HepG2 (cell line): ENCODE data around the gene CPXM2. TPM values are rescaled to one million over a fixed set of nuclear protein-coding genes. Genes with fewer than 3 reads are reported as not detected.

ENCODE experiments used
- ATAC-seq: fragments of 200-7000 bp; cut with Tn5 transposase; 3 replicates; pipeline ENCODE4 v1.9.1; 2020; ENCODE audit warnings: mild to moderate bottlenecking, moderate library complexity
- BruUV-seq: library from RNA; stranded (reverse); fragments of 400-500 nt; replicated peaks from 2 replicates; lab custom pipeline; 2021; lab: Mats Ljungman, UMichigan
- CTCF ChIA-PET: fragments of 300-600 bp; formaldehyde crosslinking; extraction: SDS; loops from one replicate; lab custom pipeline; 2021; ENCODE audit warnings: low total read pairs, inconsistent platforms, low intra/inter-chr PET ratio; lab: Yijun Ruan, JAX
- POLR2A ChIA-PET: fragments of 350-600 bp; sonication (Branson Sonifier 250); formaldehyde crosslinking; loops from one replicate; lab custom pipeline; 2020; ENCODE audit warnings: antibody characterized with exemption, inconsistent platforms; lab: Yijun Ruan, JAX
- DNase-seq: peaks from one replicate; pipeline ENCODE4 v3.0.0-alpha.2; 2015; ENCODE audit warnings: low spot score
- FAIRE-seq: peaks from 3 replicates; lab custom pipeline; 2011; peaks lifted over from hg19 to GRCh38; lab: Jason Lieb, UNC
- H2AFZ ChIP-seq: one replicate; pipeline ENCODE4 v1.6.1; 2011; ENCODE audit warnings: low read length, inconsistent platforms
- H3K27ac ChIP-seq: fragments of 300-600 bp; 3 replicates; pipeline ENCODE4 v1.8.0; 2011; ENCODE audit warnings: mixed run types, mild to moderate bottlenecking, mixed read lengths, low read length, inconsistent platforms; ENCODE audit not compliant: insufficient read depth; ENCODE audit errors: extremely low read length
- H3K27me3 ChIP-seq, 2 experiments: fragments of 200-600 bp in 1 of 2; 2 replicates in 1 of 2; 3 replicates in 1 of 2; pipeline versions ENCODE4 v1.6.0 to v1.8.0; 2011; ENCODE audit warnings: low read length in 2 of 2, mild to moderate bottlenecking in 2 of 2, moderate library complexity in 2 of 2, inconsistent platforms in 1 of 2; ENCODE audit not compliant: insufficient read depth in 2 of 2, control insufficient read depth in 1 of 2
- H3K36me3 ChIP-seq, 2 experiments: fragments of 200-600 bp in 1 of 2; replicated peaks in 1 of 2; 2 replicates in 1 of 2; 3 replicates in 1 of 2; pipeline versions ENCODE4 v1.5.1 to v1.8.0; 2011; ENCODE audit warnings: low read length in 2 of 2, inconsistent platforms in 1 of 2; ENCODE audit not compliant: insufficient read depth in 2 of 2, control insufficient read depth in 1 of 2
- H3K4me1 ChIP-seq: 2 replicates; pipeline ENCODE4 v1.5.1; 2012; ENCODE audit warnings: low read length, inconsistent platforms; ENCODE audit not compliant: insufficient read depth
- H3K4me2 ChIP-seq: 2 replicates; pipeline ENCODE4 v1.6.0; 2011; ENCODE audit warnings: low read depth, low read length, inconsistent platforms
- H3K4me3 ChIP-seq, 3 experiments: fragments of 200-600 bp in 1 of 3; sonication (generic), shearing (Covaris generic) in 1 of 3; replicated peaks in 1 of 3; 2 replicates each; pipeline ENCODE4 v1.5.1; 2011 to 2016; ENCODE audit warnings: low read length in 3 of 3, inconsistent platforms in 2 of 3, low read depth in 2 of 3, mild to moderate bottlenecking in 2 of 3, control low read depth in 1 of 3, mixed read lengths in 1 of 3; ENCODE audit not compliant: insufficient read depth in 1 of 3
- H3K79me2 ChIP-seq: one replicate; pipeline ENCODE4 v1.6.1; 2011; ENCODE audit warnings: low read length, inconsistent platforms; ENCODE audit not compliant: insufficient read depth
- H3K9ac ChIP-seq: 2 replicates; pipeline ENCODE4 v1.6.0; 2011; ENCODE audit warnings: mild to moderate bottlenecking, low read depth, low read length, inconsistent platforms; ENCODE audit not compliant: insufficient read depth
- H3K9me3 ChIP-seq: 2 replicates; pipeline ENCODE4 v1.5.1; 2012; ENCODE audit warnings: mild to moderate bottlenecking, low read length
- H4K20me1 ChIP-seq: 2 replicates; pipeline ENCODE4 v1.6.0; 2011; ENCODE audit warnings: inconsistent platforms, mild to moderate bottlenecking, low read length, moderate library complexity; ENCODE audit not compliant: insufficient read depth
- ARHGAP35 ChIP-seq: sonication (generic); formaldehyde crosslinking; IDR thresholded peaks from 2 replicates; pipeline ENCODE4 v1.9.0; 2022; ENCODE audit warnings: mild to moderate bottlenecking, inconsistent platforms, moderate library complexity, missing genetic modification reagents, borderline replicate concordance
- ELF3 ChIP-seq: IDR thresholded peaks from 2 replicates; pipeline ENCODE4 v1.6.1; 2016; ENCODE audit warnings: missing genetic modification reagents, missing compliant biosample characterization
- KLF15 ChIP-seq: sonication (generic); formaldehyde crosslinking; IDR thresholded peaks from 2 replicates; pipeline ENCODE4 v1.8.1; 2023; ENCODE audit warnings: borderline replicate concordance, mild to moderate bottlenecking, inconsistent platforms, missing genetic modification reagents, mixed read lengths
- PAWR ChIP-seq: sonication (generic); formaldehyde crosslinking; IDR thresholded peaks from 2 replicates; pipeline ENCODE4 v1.4.0; 2020; ENCODE audit warnings: missing genetic modification reagents, mild to moderate bottlenecking, borderline replicate concordance
- SIX1 ChIP-seq: sonication (generic); formaldehyde crosslinking; IDR thresholded peaks from 2 replicates; pipeline ENCODE4 v1.4.0; 2020; ENCODE audit warnings: missing genetic modification reagents, borderline replicate concordance
- SNAI1 ChIP-seq: sonication (generic); formaldehyde crosslinking; IDR thresholded peaks from 2 replicates; pipeline ENCODE4 v1.5.0; 2020; ENCODE audit warnings: mild to moderate bottlenecking, missing genetic modification reagents, borderline replicate concordance
- TEAD2 ChIP-seq: sonication (generic); formaldehyde crosslinking; IDR thresholded peaks from 2 replicates; pipeline ENCODE4 v1.9.0; 2021; ENCODE audit warnings: missing genetic modification reagents
- ZNF230 ChIP-seq: sonication (generic); formaldehyde crosslinking; IDR thresholded peaks from 2 replicates; pipeline ENCODE4 v1.4.0; 2020; ENCODE audit warnings: mild to moderate bottlenecking, missing genetic modification reagents
- ZNF451 ChIP-seq: sonication (generic); formaldehyde crosslinking; IDR thresholded peaks from 2 replicates; pipeline ENCODE4 v1.5.0; 2020; ENCODE audit warnings: mild to moderate bottlenecking, missing genetic modification reagents
- ZNF460 ChIP-seq: sonication (generic); formaldehyde crosslinking; IDR thresholded peaks from 2 replicates; pipeline ENCODE4 v1.5.1; 2020; ENCODE audit warnings: missing genetic modification reagents, mild to moderate bottlenecking, borderline replicate concordance
- ZNF557 ChIP-seq: sonication (generic); formaldehyde crosslinking; IDR thresholded peaks from 2 replicates; pipeline ENCODE4 v1.4.0; 2020; ENCODE audit warnings: missing genetic modification reagents
- ZNF605 ChIP-seq: sonication (generic); formaldehyde crosslinking; IDR thresholded peaks from 2 replicates; pipeline ENCODE4 v1.8.0; 2022; ENCODE audit warnings: mild to moderate bottlenecking, missing genetic modification reagents
- ZNF775 ChIP-seq: sonication (generic); formaldehyde crosslinking; IDR thresholded peaks from 2 replicates; pipeline ENCODE4 v1.4.0; 2020; ENCODE audit warnings: missing genetic modification reagents, mild to moderate bottlenecking, moderate library complexity, borderline replicate concordance
- ZSCAN29 ChIP-seq: sonication (generic); formaldehyde crosslinking; conservative IDR thresholded peaks from 2 replicates; pipeline ENCODE4 v1.4.0; 2020; ENCODE audit warnings: mild to moderate bottlenecking, missing genetic modification reagents
- WGBS: methylation state at CpG from one replicate; pipeline ENCODE4 v1.1.6; 2017; ENCODE audit warnings: low lambda C conversion rate; 5-methylcytosine and 5-hydroxymethylcytosine counted together
- in situ Hi-C: cut with HindIII; loops from 2 replicates; pipeline ENCODE4 v1.10.0; 2017; ENCODE audit warnings: low pct_unique_long_range_greater_than_20kb; ENCODE audit not compliant: extremely low pct_ligation_motif_present
- intact Hi-C: fragments of 100-400 bp; cut with micrococcal nuclease; formaldehyde crosslinking; loops from one replicate; pipeline ENCODE4 v1.10.0; 2022; ENCODE audit not compliant: unreplicated experiment
- polyA plus RNA-seq, 8 experiments: library from polyadenylated mRNA; depleted of rRNA in 3 of 8; stranded (reverse) in 7 of 8; unstranded in 1 of 8; fragments of >200 nt; fragmentation: Illumina TruSeq in 4 of 8; extraction: Trizol in 4 of 8; gene quantifications; 2 replicates each; pipeline versions ENCODE4 v1.2.1 to v1.2.3, GENCODE V29; 2011 to 2016; ENCODE audit warnings: low read depth in 4 of 8, missing spikeins in 1 of 8, mixed read lengths in 1 of 8; ENCODE audit not compliant: insufficient read depth in 1 of 8
- total RNA-seq, 5 experiments: library from RNA; depleted of rRNA; stranded (reverse); fragments of >200 nt; fragmentation: Illumina TruSeq; extraction: Trizol; gene quantifications; 2 replicates each; pipeline ENCODE4 v1.2.3, GENCODE V29; 2016; ENCODE audit warnings: low read depth in 1 of 5
- TF ChIP-seq, protein P1 (sequence below): sonication (generic); formaldehyde crosslinking; IDR thresholded peaks from 2 replicates; pipeline ENCODE4 v1.5.1; 2020; ENCODE audit warnings: mild to moderate bottlenecking, missing genetic modification reagents
- TF ChIP-seq, protein P2 (sequence below): sonication (generic); formaldehyde crosslinking; IDR thresholded peaks from 2 replicates; pipeline ENCODE4 v1.4.0; 2020; ENCODE audit warnings: missing genetic modification reagents

Gene CPXM2
- total and polyA plus RNA-seq, 2 of the 13 experiments (the other 11 are each of a cell fraction or from before 2014, with no cell fraction given): 0.03 TPM; not detected in 1

DNA sequence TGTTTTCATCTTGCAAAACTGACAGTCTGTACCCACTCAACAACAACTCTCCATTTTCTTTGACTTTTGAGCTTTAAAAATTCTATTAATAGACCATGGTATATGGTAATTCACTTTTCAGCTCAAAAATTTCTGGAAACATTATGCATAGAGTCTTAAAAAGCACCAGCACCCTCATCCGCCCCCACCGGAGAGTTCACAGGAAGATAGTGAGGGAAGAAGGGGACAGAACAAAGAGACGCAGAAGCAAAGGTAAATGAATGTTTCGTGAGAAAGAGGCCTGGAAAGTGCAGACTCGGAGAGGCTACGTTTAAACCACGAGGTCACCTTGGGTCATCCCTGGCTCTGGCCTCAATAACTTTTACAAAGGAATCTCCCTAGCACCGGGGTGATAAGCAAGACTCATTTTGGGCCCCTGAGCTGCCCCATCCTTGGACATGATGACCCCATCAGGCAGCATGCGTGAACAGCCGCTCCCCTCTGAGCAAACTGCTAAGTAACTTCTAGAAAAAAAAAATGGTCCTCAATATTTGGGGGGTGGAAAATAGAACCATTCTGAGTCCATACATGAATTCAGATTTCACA lies 96.3 kb downstream of the CPXM2 start (continued):
- no peak for TF ChIP-seq ZNF230

DNA sequence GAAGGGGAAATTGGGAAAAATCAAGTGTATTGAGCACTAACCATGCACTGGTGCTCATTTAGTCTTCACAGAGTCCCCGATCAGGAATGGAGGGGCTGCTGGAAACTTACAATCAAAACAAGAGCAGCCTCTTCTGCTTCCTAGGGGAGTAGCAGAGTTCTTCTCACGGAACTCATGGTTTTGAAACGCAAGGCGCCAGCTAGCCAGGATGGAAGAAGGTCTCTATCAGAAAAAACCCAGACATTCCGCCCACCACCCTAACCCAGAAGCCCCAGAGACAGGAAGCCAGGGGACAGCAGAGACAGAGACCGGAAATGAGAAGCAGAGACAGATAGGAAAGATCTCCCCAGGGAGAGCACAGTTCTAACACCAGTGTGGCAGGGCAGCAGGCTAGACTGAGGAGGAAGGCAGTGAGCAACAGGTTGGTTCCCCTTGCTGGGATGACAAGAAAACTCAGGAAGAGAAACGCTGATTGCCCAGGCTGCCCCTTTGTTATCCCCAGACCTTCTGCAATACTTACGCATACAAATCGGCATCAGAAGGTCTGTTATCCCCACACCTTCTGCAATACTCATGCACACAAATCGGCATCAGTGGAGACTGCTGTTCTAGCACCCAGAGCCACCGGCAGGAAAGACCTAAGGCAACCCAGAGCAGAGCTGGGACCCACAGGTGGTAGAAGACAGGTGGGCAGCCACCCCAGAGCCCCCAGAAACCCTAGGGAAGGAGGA lies 99.2 kb downstream of the CPXM2 start:
- H3K9me3 ChIP-seq: no peaks in the 10 kb centered on the region
- H3K36me3 ChIP-seq: no peaks in the 10 kb centered on the region
- no peak overlapping the region for H3K27ac ChIP-seq
- WGBS: 32% methylated on average over 11 of the region's 11 CpGs
- H3K4me2 ChIP-seq: no peak overlapping the region
- H3K27me3 ChIP-seq: peaks cover 2 to 25% of the 10 kb centered on the region in 2 experiments
- no peak overlapping the region for H2AFZ ChIP-seq
- intact Hi-C loops: no loop called here
- H3K79me2 ChIP-seq: no peaks in the 10 kb centered on the region
- H3K9ac ChIP-seq: no peak overlapping the region
- in situ Hi-C loops: no loop called here
- no peak for DNase-seq
- H3K4me3 ChIP-seq: no peak overlapping the region
- no peaks in the 10 kb centered on the region for H4K20me1 ChIP-seq
- BruUV-seq: no TSS peak
- no peak for FAIRE-seq
- no peak for ATAC-seq
- ChIA-PET CTCF (no interaction called here), POLR2A (no interaction called here)
- no peaks in the 10 kb centered on the region for H3K4me1 ChIP-seq
- TF ChIP-seq KLF15 (CRISPR knock-in tag) (no peak), ZNF775 (no peak), TEAD2 (CRISPR knock-in tag) (no peak), ARHGAP35 (CRISPR knock-in tag) (no peak), ZSCAN29 (CRISPR knock-in tag) (no peak), ZNF605 (CRISPR knock-in tag) (no peak), PAWR (no peak), SIX1 (CRISPR knock-in tag) (no peak), ZNF451 (CRISPR knock-in tag) (no peak), ZNF557 (CRISPR knock-in tag) (no peak), SNAI1 (CRISPR knock-in tag) (no peak), ELF3 (CRISPR knock-in tag) (no peak), ZNF460 (CRISPR knock-in tag) (no peak)
- TF ChIP-seq, protein P1, sequence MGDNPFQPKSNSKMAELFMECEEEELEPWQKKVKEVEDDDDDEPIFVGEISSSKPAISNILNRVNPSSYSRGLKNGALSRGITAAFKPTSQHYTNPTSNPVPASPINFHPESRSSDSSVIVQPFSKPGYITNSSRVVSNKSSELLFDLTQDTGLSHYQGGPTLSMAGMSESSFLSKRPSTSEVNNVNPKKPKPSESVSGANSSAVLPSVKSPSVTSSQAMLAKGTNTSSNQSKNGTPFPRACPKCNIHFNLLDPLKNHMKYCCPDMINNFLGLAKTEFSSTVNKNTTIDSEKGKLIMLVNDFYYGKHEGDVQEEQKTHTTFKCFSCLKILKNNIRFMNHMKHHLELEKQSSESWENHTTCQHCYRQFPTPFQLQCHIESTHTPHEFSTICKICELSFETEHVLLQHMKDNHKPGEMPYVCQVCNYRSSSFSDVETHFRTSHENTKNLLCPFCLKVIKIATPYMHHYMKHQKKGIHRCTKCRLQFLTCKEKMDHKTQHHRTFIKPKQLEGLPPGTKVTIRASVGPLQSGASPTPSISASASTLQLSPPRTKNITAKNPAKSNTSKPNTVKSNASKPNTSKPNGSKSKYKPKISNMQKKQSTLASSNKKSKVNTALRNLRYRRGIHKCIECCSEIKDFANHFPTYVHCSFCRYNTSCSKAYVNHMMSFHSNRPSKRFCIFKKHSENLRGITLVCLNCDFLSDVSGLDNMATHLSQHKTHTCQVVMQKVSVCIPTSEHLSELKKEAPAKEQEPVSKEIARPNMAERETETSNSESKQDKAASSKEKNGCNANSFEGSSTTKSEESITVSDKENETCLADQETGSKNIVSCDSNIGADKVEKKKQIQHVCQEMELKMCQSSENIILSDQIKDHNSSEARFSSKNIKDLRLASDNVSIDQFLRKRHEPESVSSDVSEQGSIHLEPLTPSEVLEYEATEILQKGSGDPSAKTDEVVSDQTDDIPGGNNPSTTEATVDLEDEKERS: no peak
- TF ChIP-seq, protein P2, sequence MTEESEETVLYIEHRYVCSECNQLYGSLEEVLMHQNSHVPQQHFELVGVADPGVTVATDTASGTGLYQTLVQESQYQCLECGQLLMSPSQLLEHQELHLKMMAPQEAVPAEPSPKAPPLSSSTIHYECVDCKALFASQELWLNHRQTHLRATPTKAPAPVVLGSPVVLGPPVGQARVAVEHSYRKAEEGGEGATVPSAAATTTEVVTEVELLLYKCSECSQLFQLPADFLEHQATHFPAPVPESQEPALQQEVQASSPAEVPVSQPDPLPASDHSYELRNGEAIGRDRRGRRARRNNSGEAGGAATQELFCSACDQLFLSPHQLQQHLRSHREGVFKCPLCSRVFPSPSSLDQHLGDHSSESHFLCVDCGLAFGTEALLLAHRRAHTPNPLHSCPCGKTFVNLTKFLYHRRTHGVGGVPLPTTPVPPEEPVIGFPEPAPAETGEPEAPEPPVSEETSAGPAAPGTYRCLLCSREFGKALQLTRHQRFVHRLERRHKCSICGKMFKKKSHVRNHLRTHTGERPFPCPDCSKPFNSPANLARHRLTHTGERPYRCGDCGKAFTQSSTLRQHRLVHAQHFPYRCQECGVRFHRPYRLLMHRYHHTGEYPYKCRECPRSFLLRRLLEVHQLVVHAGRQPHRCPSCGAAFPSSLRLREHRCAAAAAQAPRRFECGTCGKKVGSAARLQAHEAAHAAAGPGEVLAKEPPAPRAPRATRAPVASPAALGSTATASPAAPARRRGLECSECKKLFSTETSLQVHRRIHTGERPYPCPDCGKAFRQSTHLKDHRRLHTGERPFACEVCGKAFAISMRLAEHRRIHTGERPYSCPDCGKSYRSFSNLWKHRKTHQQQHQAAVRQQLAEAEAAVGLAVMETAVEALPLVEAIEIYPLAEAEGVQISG (CRISPR knock-in tag): no peak
